ENCODE data around the gene CTU2. TPM values are rescaled to one million over a fixed set of nuclear protein-coding genes. Genes with fewer than 3 reads are reported as not detected.

The CTU2 gene
- polyA plus RNA-seq, 1 donor = 12.0 TPM

GRCh38 chr16:88730632-88731607, 24.6 kb downstream of the CTU2 start:
- no peak for DNase-seq (ENCODE audit: low read depth)

- no peak for DNase-seq (ENCODE audit: low read depth)
Observed at GRCh38 chr16:88731699-88732098, 25.4 kb downstream of the CTU2 start.

- DNase-seq (ENCODE audit: low read depth) = no peak
Observed at GRCh38 chr16:88732172-88732960, 26.1 kb downstream of the CTU2 start.

- no peak for DNase-seq (ENCODE audit: low read depth)
Observed at GRCh38 chr16:88732961-88733294, 26.6 kb downstream of the CTU2 start.

GRCh38 chr16:88733630-88734360, 27.5 kb downstream of the CTU2 start:
- DNase-seq (ENCODE audit: low read depth) = no peak

GRCh38 chr16:88734361-88734728, 28.0 kb downstream of the CTU2 start:
- DNase-seq (ENCODE audit: low read depth) = no peak

- DNase-seq (ENCODE audit: low read depth) = no peak
Observed at GRCh38 chr16:88735121-88735520, 28.8 kb downstream of the CTU2 start.

- no peak for DNase-seq (ENCODE audit: low read depth)
Observed at GRCh38 chr16:88735616-88736015, 29.3 kb downstream of the CTU2 start.

GRCh38 chr16:88736088-88736487, 29.8 kb downstream of the CTU2 start:
- no peak for DNase-seq (ENCODE audit: low read depth)

GRCh38 chr16:88736496-88736895, 30.2 kb downstream of the CTU2 start:
- DNase-seq (ENCODE audit: low read depth) = no peak

GRCh38 chr16:88737298-88738150, 31.2 kb downstream of the CTU2 start:
- DNase-seq (ENCODE audit: low read depth) = no peak

GRCh38 chr16:88738151-88739084, 32.1 kb downstream of the CTU2 start:
- no peak for DNase-seq (ENCODE audit: low read depth)

GRCh38 chr16:88739139-88739976, 33.1 kb downstream of the CTU2 start:
- no peak for DNase-seq (ENCODE audit: low read depth)

- no peak for DNase-seq (ENCODE audit: low read depth)
Observed at GRCh38 chr16:88739977-88740726, 33.8 kb downstream of the CTU2 start.

- DNase-seq (ENCODE audit: low read depth) = no peak
Observed at GRCh38 chr16:88740727-88741055, 34.4 kb downstream of the CTU2 start.

GRCh38 chr16:88741368-88741767, 35.1 kb downstream of the CTU2 start:
- no peak for DNase-seq (ENCODE audit: low read depth)

- DNase-seq (ENCODE audit: low read depth) = no peak
Observed at GRCh38 chr16:88742896-88743605, 36.7 kb downstream of the CTU2 start.

Measured in forelimb muscle (tissue), 1 donor.